Panc1 (cell line): ENCODE results near the gene MRPL10.

ENCODE experiments used
- TF ChIP-seq, protein P1 (sequence below): fragments of 450-650 bp; IDR thresholded peaks from 2 replicates; pipeline ENCODE4 v1.5.1; 2017; ENCODE audit warnings: mild to moderate bottlenecking
- TF ChIP-seq, protein P2 (sequence below), 2 experiments: IDR thresholded peaks; 2 replicates each; pipeline ENCODE4 v1.6.1; 2011 to 2012; ENCODE audit warnings: low read depth in 2 of 2, control low read depth in 1 of 2, low read length in 1 of 2, mild to moderate bottlenecking in 1 of 2, moderate library complexity in 1 of 2; ENCODE audit not compliant: insufficient read depth in 1 of 2

DNA sequence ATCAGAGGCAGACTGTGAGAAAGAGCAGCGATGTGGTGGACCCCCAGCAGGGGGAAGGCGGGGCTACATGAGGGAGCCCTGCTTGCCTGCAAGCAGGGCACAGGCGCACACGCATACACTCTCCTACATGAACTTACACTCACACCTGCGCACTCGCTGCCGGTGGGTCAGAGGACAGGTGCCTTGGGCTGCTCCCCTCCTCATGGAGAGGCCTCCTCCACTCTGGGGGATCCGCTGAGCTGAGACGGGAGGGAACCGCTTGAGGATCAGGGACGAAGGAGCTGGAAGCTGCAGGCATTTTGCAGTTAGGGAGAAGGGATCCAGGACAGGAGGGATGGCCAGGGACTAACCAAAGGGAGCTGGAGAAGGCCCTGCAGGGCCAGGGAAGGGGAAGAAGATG, 23.9 kb downstream of the MRPL10 start:
- TF ChIP-seq, protein P1, sequence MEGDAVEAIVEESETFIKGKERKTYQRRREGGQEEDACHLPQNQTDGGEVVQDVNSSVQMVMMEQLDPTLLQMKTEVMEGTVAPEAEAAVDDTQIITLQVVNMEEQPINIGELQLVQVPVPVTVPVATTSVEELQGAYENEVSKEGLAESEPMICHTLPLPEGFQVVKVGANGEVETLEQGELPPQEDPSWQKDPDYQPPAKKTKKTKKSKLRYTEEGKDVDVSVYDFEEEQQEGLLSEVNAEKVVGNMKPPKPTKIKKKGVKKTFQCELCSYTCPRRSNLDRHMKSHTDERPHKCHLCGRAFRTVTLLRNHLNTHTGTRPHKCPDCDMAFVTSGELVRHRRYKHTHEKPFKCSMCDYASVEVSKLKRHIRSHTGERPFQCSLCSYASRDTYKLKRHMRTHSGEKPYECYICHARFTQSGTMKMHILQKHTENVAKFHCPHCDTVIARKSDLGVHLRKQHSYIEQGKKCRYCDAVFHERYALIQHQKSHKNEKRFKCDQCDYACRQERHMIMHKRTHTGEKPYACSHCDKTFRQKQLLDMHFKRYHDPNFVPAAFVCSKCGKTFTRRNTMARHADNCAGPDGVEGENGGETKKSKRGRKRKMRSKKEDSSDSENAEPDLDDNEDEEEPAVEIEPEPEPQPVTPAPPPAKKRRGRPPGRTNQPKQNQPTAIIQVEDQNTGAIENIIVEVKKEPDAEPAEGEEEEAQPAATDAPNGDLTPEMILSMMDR, result no peak
- TF ChIP-seq, protein P2, sequence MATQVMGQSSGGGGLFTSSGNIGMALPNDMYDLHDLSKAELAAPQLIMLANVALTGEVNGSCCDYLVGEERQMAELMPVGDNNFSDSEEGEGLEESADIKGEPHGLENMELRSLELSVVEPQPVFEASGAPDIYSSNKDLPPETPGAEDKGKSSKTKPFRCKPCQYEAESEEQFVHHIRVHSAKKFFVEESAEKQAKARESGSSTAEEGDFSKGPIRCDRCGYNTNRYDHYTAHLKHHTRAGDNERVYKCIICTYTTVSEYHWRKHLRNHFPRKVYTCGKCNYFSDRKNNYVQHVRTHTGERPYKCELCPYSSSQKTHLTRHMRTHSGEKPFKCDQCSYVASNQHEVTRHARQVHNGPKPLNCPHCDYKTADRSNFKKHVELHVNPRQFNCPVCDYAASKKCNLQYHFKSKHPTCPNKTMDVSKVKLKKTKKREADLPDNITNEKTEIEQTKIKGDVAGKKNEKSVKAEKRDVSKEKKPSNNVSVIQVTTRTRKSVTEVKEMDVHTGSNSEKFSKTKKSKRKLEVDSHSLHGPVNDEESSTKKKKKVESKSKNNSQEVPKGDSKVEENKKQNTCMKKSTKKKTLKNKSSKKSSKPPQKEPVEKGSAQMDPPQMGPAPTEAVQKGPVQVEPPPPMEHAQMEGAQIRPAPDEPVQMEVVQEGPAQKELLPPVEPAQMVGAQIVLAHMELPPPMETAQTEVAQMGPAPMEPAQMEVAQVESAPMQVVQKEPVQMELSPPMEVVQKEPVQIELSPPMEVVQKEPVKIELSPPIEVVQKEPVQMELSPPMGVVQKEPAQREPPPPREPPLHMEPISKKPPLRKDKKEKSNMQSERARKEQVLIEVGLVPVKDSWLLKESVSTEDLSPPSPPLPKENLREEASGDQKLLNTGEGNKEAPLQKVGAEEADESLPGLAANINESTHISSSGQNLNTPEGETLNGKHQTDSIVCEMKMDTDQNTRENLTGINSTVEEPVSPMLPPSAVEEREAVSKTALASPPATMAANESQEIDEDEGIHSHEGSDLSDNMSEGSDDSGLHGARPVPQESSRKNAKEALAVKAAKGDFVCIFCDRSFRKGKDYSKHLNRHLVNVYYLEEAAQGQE (IDR thresholded peaks at IDR 0.05; ENCODE audit: insufficient read depth in 1 of 2, low read depth in 2 of 2, low read length in 1 of 2), result no peak
